Sigmoid colon (tissue), 7 donors: ENCODE results near the gene MAGEC3. TPM values are rescaled to one million over a fixed set of nuclear protein-coding genes. Genes with fewer than 3 reads are reported as not detected.

ENCODE experiments used
- polyA plus RNA-seq, 3 donors: library from polyadenylated mRNA; stranded (reverse); fragments of 200-250 nt; gene quantifications; one replicate each; pipeline ENCODE4 v1.2.3, GENCODE V29; 2013
- total RNA-seq, 4 donors: library from RNA; depleted of rRNA; stranded (reverse); fragments of >200 nt; gene quantifications; one replicate each; pipeline ENCODE4 v1.1.0, GENCODE V29; 2016
- donor health status: healthy with polysubstance abuse.
- donor health status: Bipolar disorder and iron deficiency.
- donor health status: healthy.

The MAGEC3 gene
- total and polyA plus RNA-seq, 7 donors, result not detected

Other genes with a start within 250 kb of the MAGEC3 start
- gene SPANXA2, start 248.6 kb upstream of the MAGEC3 start, total RNA-seq, result not detected
- gene SPANXA2, start 248.6 kb upstream of the MAGEC3 start, polyA plus RNA-seq, result not detected
- not detected for gene SPANXD, start 139.6 kb upstream of the MAGEC3 start, total RNA-seq
- not detected for gene SPANXD, start 139.6 kb upstream of the MAGEC3 start, polyA plus RNA-seq
- gene MAGEC1, start 65.6 kb downstream of the MAGEC3 start, total RNA-seq, result not detected
- not detected for gene MAGEC1, start 65.6 kb downstream of the MAGEC3 start, polyA plus RNA-seq